KG1 (cell line): ENCODE data around the gene NOXO1.
A peak's percentile ranks its signal among the peaks of the same experiment; 100 is the strongest.
"Not testable (repeated sequence)": the region's sequence is repeated elsewhere in the genome, so short reads cannot be mapped to it uniquely, and the experiment has no call there.

ENCODE experiments used
- DNase-seq: peaks from one replicate; lab custom pipeline; 2025; lab: John Stamatoyannopoulos, UW

Gene NOXO1, protein sequence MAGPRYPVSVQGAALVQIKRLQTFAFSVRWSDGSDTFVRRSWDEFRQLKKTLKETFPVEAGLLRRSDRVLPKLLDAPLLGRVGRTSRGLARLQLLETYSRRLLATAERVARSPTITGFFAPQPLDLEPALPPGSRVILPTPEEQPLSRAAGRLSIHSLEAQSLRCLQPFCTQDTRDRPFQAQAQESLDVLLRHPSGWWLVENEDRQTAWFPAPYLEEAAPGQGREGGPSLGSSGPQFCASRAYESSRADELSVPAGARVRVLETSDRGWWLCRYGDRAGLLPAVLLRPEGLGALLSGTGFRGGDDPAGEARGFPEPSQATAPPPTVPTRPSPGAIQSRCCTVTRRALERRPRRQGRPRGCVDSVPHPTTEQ

GRCh38 chr16:1981398-1981836 lies at the start of gene NOXO1:
TSS of gene NOXO1 (minus strand) at chr16:1981469. CDS start at chr16:1981179, 290 bp downstream.
- DNase-seq: no peak

- DNase-seq: no peak
These were observed 48.8 kb upstream of the NOXO1 start for GRCh38 chr16:2030036-2030435.

DNA sequence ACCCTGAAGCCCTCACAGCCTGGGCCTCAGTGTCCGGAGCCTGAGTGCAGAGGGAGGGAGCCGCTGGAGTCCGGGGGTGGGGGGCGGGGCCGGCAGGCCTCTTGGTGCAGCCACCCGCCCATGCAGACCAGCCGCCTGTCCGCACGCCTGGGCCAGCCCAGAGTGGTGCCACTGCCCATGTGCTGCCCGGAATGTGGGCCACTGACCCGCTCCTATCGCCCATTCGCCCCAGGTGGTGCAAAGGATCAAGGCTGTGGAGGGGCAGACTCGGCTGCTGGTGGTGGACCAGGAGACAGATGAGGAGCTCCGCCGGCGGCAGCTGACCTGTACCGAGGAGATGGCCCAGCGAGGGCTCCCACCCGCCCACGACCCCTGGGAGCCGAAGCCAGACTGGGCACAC lies 48.1 kb upstream of the NOXO1 start:
- no peak for DNase-seq

GRCh38 chr16:2028620-2029220 lies 47.5 kb upstream of the NOXO1 start:
- no peak for DNase-seq

DNA sequence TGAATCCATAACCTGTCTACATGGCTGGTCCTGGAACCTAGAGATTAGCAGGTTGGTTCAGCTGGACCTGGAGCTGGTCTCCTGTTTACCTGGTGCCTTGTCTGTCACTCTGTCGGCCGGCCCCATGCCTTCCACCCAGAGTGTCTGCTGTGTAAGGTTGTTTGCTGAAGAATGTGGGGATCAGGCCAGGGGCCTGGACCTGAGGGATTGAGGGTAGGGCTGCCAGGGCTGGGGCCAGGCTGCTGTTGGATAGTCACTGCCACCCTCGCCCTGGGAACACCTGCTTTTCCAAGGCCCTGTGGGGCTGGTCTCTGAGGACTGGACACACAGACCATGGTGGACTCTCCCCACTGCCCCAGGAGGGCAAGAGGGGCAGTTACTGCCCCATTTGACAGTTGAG lies 46.9 kb upstream of the NOXO1 start:
- DNase-seq: no peak

DNA sequence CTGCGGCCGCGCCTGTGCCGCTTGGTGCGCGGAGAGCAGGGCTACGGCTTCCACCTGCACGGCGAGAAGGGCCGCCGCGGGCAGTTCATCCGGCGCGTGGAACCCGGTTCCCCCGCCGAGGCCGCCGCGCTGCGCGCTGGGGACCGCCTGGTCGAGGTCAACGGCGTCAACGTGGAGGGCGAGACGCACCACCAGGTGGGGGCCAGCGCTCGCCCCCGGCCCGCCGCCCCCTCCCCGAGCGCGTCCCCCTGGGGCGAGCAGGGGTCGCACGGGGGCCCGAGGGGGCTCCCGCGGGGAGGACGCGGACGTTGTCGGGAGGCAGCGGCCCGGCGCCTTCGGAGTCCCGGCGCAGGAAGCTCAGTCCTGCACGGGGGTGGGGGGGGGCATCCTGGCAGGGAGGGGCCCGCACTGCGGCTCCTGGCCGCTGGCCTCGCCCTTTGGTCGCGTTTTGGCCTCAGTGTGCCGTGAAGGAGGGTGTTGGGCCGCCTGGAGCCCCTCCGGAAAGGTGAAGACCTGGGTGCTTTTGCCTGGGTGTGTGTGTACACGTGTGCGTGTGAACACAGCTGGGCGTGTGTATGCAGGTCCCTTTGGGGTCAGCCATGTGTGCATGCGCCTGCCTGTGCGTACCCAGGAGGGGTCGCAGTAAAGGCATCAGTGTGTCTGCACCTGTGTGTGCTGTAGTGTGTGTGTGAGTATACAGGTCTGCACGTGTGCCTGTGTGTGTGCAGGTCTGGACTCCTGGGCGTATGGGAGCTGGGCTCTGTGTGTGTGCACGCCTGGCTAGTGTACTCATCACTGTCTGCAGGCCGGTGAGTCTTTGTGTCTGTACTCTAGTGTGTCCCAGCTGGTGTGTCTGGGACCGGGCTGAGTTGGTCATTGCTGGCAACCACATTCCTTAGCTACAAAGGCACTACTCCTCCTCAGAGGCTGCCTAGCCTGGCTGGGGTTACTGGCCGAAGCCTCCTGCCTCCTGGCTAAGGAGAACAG lies 46.0 kb upstream of the NOXO1 start:
- DNase-seq: no peak

GRCh38 chr16:2026461-2027023 lies 45.3 kb upstream of the NOXO1 start, which contains the start of gene NHERF2:
TSS of gene NHERF2 (plus strand) at chr16:2026902. CDS start at chr16:2027006, 104 bp downstream.
- no peak for DNase-seq

GRCh38 chr16:2025878-2026460 lies 44.7 kb upstream of the NOXO1 start:
- no peak for DNase-seq

DNA sequence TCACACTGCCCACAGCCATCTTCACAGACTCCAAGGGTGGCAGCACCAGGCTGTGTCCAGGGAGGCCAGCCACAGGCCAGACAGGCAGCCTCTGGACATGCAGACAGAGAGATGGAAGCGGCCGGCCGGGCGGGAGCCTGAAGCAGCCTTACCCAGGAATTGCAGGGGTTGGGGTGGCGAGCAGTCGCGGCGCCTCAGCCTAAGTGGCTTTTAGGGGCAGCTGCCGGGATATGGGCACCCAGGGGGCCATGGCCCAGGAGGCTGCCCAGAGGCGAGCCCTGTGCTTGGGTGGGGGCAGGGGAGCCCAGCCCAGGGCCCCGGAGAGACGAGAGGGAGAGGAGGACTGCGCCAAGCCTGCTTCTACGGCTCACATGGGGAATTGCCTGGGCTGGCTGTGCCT lies 44.0 kb upstream of the NOXO1 start:
- DNase-seq: no peak

GRCh38 chr16:2024032-2024420 lies 42.8 kb upstream of the NOXO1 start:
- no peak for DNase-seq

GRCh38 chr16:2023092-2024031 lies 42.1 kb upstream of the NOXO1 start:
- peak; percentile 76 for DNase-seq

DNA sequence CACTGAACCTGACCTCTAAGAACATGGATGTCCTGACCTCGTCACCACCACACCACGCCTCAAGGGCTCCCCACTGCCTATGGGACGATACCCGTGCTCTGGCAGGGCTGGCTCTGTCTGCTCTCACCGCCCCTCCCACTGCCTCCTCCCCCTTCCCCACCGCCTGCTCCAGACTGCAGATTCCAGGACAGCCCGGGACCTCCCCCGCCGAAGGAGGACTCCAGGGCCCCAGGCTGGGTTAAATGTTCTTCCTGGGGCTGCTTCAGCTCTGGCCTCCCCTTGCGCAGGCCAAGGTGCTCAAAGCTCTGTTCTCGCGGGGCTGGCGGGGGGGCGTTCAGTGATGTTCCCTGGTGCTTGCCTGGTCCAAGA lies 41.4 kb upstream of the NOXO1 start:
- no peak for DNase-seq

DNA sequence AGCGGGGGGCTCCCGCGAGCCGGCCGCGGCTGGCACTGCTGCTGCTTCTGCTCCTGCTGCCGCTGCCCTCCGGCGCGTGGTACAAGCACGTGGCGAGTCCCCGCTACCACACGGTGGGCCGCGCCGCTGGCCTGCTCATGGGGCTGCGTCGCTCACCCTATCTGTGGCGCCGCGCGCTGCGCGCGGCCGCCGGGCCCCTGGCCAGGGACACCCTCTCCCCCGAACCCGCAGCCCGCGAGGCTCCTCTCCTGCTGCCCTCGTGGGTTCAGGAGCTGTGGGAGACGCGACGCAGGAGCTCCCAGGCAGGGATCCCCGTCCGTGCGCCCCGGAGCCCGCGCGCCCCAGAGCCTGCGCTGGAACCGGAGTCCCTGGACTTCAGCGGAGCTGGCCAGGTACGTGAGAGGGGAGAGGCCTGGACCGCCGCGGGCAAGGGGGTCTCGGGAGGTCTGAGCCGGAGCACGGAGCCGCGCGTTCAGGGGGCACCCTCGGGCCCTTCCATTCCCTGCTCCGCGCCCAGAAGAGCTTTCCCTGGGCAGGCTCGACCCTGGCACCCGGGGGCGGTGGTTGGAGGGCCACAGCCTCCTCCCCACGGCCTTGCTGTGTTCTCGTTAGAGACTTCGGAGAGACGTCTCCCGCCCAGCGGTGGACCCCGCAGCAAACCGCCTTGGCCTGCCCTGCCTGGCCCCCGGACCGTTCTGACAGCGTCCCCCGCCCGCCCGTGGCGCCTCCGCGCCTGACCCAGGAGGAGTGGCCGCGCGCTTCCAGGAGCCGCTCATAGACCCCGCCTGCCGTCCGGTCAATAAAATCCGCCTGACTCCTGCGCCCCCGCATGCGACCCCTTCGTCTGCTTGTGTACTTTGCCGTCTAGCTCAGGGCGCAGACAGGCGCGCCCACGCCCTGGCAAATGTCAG lies 38.9 kb upstream of the NOXO1 start:
- DNase-seq: no peak

DNA sequence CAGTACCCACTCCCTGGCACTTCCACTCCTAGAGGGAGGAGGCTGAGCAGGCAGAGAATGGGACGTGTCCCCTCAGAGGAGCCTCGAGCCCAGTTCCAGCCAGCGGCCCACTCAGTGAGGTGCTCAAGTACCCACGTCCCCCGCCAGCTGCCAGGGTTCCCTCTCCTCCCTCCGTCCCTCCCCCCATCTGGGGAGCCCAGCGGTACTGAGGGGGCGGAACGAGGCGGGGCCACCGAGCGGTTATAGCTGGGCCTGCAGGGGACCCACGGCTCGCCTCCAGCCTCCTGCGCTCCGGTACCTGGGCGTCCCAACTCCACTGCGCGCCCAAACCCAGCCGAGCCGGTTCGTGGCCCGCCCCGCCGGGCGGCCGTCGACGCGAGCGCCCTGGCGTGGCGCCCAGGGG lies 38.2 kb upstream of the NOXO1 start, which contains the start of gene NPW:
TSS of gene NPW (plus strand) at position 268 of the 403 bp plus-strand sequence.
- DNase-seq: no peak

DNA sequence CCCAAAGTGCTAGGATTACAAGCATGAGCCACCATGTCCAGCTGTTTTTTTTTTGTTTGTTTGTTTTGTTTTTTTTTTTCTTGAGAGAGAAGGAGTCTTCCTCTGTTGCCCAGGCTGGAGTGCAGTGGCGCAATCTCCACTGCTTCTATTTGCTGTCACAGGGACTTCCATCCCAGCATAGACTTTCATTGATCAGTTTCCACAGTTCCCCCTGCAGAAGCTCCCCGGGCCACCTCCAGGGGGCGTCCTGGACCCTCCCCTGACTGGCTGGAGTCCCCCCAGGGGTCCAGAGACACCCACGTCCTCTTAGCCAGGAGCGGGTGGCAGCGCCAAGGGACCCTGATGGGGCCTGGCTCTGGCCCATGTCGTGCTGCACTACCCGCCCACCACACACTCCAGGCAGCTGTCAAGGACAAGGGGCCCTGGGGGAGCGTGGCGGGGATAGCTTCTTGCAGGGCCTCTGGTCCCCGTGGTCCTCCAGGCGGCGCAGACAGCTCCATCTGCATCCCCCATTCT lies 35.2 kb upstream of the NOXO1 start:
- DNase-seq: no peak

DNA sequence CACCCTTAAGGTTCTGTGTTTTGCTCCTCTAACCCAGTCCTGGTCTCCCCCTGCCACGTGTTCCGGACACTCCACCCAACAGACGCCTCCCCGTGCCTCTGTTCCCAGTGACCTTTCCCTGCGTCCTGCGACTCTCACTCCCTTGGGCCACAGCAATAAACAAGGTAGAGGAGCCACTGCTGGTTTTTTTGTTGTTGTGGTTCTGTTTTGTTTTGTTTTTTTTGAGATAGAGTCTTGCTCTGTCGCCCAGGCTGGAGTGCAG lies 34.6 kb upstream of the NOXO1 start:
- no peak for DNase-seq

DNA sequence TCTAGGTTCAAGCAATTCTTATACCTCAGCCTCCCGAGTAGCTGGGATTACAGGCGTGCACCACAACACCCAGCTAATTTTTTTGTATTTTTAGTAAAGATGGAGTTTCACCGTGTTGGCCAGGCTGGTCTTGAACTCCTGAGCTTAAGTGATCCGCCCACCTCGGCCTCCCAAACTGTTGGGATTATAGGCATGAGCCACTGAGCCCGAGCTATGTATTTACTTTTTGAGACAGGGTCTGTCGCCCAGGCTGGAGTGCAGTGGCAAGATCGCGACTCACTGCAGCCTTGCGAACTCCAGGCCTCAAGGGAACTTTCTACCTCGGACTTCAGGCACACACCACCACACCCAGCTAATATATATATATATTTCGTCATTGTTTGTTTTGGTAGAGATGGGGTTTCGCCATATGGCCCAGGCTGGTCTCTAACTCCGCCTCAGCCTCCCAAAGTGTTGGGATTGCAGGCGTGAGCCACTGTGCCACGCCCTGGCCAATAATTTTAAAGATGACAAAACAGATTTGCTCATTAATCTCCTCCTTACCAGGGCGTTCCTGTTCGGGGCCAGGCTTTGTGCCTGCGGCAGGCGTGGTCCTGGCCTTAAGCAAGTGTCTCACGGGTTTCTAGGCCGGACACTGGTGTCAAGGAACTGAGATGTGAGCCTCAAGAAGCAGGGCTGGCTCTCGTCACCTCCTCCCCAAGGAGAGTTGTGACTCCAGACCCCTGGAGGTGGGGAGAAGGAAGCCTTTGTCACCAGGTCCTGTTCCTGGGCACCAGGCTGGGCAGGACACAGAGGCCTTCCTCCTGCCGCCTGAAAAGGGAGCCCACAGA lies 34.1 kb upstream of the NOXO1 start:
- DNase-seq: no peak

DNA sequence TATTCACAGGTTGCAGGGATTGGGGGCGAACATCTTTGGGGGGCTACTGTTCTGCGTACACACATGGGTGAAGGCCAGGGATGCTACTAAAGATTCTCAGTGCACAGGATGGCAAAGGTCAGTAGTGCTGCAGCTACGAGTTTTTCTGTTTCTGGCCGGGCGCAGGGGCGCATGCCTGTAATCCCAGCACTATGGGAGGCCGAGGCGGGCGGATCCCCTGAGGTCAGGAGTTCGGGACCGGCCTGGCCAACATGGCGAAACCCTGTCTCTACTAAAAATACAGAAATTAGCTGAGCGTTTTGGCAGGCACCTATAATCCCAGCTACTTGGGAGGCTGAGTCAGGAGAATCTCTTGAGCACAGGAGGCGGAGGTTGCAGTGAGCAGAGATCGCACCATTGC lies 32.3 kb upstream of the NOXO1 start:
- DNase-seq: no peak

DNA sequence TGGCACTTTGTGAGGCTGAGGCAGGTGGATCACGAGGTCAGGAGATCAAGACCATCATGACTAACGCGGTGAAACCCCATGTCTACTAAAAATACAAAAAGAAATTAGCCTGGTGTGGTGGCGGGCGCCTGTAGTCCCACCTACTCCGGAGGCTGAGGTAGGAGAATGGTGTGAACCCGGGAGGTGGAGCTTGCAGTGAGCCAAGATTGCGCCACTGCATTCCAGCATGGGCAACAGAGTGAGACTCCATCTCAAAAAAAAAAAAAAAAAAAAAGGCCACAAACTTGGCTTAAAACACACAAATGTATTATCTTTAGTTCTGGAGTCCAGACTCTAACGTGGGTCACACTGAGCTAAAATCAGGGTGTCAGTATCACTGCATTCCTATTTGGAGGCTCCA lies 30.5 kb upstream of the NOXO1 start:
- not testable (repeated sequence) for DNase-seq
